SK-N-SH treated with all-trans-retinoic acid at 6 μM for 48 hours (cell line): ENCODE data around the gene EFNB1.

Source experiments
- ATAC-seq: fragments of 200-7000 bp; cut with Tn5 transposase; 3 replicates; pipeline ENCODE4 v1.9.1; 2020; ENCODE audit warnings: mild to moderate bottlenecking, moderate library complexity
- ARNTL ChIP-seq: fragments of 450-650 bp; formaldehyde crosslinking; IDR thresholded peaks from 2 replicates; pipeline ENCODE4 v1.5.0; 2020; ENCODE audit warnings: low read depth, mild to moderate bottlenecking, moderate library complexity, borderline replicate concordance
- BACH2 ChIP-seq: fragments of 250-450 bp; sonication (Bioruptor Pico); IDR thresholded peaks from 2 replicates; pipeline ENCODE4 v1.9.0; 2021; ENCODE audit warnings: mild to moderate bottlenecking, borderline replicate concordance
- CREB5 ChIP-seq: fragments of 250-450 bp; sonication (Bioruptor Pico); IDR thresholded peaks from 2 replicates; pipeline ENCODE4 v1.5.1; 2020; ENCODE audit warnings: low read depth, mild to moderate bottlenecking, moderate library complexity
- CSDC2 ChIP-seq: fragments of 250-450 bp; sonication (Bioruptor Pico); IDR thresholded peaks from 2 replicates; pipeline ENCODE4 v1.5.0; 2020; ENCODE audit warnings: mild to moderate bottlenecking, moderate library complexity
- ISL1 ChIP-seq: fragments of 250-450 bp; sonication (Bioruptor Pico); IDR thresholded peaks from 2 replicates; pipeline ENCODE4 v2.1.2; 2022; ENCODE audit warnings: mild to moderate bottlenecking, moderate library complexity
- POU6F1 ChIP-seq: fragments of 250-450 bp; sonication (Bioruptor Pico); IDR thresholded peaks from 2 replicates; pipeline ENCODE4 v1.8.0; 2021; ENCODE audit warnings: low read depth, mild to moderate bottlenecking, moderate library complexity, borderline replicate concordance
- PPARA ChIP-seq: fragments of 250-450 bp; sonication (Bioruptor Pico); IDR thresholded peaks from 2 replicates; pipeline ENCODE4 v1.5.0; 2020; ENCODE audit warnings: mild to moderate bottlenecking, borderline replicate concordance
- RARB ChIP-seq: fragments of 250-450 bp; sonication (Bioruptor Pico); IDR thresholded peaks from 2 replicates; pipeline ENCODE4 v1.8.0; 2021; ENCODE audit warnings: mild to moderate bottlenecking, moderate library complexity
- SNAI2 ChIP-seq: fragments of 250-450 bp; sonication (Bioruptor Pico); IDR thresholded peaks from 2 replicates; pipeline ENCODE4 v1.5.0; 2020; ENCODE audit warnings: mild to moderate bottlenecking, moderate library complexity
- TCF4 ChIP-seq: fragments of 250-450 bp; sonication (Bioruptor Pico); IDR thresholded peaks from 2 replicates; pipeline ENCODE4 v1.8.0; 2021; ENCODE audit warnings: mild to moderate bottlenecking, moderate library complexity, borderline replicate concordance
- TOX ChIP-seq: fragments of 250-450 bp; sonication (Bioruptor Pico); IDR thresholded peaks from 2 replicates; pipeline ENCODE4 v1.8.0; 2021; ENCODE audit warnings: mild to moderate bottlenecking, moderate library complexity, borderline replicate concordance
- ZC3H10 ChIP-seq: fragments of 250-450 bp; sonication (Bioruptor Pico); IDR thresholded peaks from 2 replicates; pipeline ENCODE4 v1.5.1; 2021; ENCODE audit warnings: mild to moderate bottlenecking, moderate library complexity
- ZFP3 ChIP-seq: fragments of 250-450 bp; sonication (Bioruptor Pico); IDR thresholded peaks from 2 replicates; pipeline ENCODE4 v1.5.0; 2020; ENCODE audit warnings: mild to moderate bottlenecking, moderate library complexity
- ZFP30 ChIP-seq: fragments of 450-650 bp; formaldehyde crosslinking; IDR thresholded peaks from 2 replicates; pipeline ENCODE4 v1.5.0; 2022; ENCODE audit warnings: mild to moderate bottlenecking, moderate library complexity
- ZNF565 ChIP-seq: fragments of 450-650 bp; formaldehyde crosslinking; conservative IDR thresholded peaks from 2 replicates; pipeline ENCODE4 v1.5.0; 2020; ENCODE audit warnings: low read depth, mild to moderate bottlenecking, moderate library complexity
- ZNF70 ChIP-seq: fragments of 450-650 bp; formaldehyde crosslinking; IDR thresholded peaks from 2 replicates; pipeline ENCODE4 v1.5.0; 2020; ENCODE audit warnings: mild to moderate bottlenecking, moderate library complexity
- ZNF8 ChIP-seq: fragments of 450-650 bp; formaldehyde crosslinking; IDR thresholded peaks from 2 replicates; pipeline ENCODE4 v1.5.0; 2020; ENCODE audit warnings: mild to moderate bottlenecking, moderate library complexity
- TF ChIP-seq, protein P1 (sequence below): fragments of 250-450 bp; sonication (Bioruptor Pico); IDR thresholded peaks from 2 replicates; pipeline ENCODE4 v1.5.0; 2020; ENCODE audit warnings: mild to moderate bottlenecking, moderate library complexity
- TF ChIP-seq, protein P2 (sequence below): fragments of 250-450 bp; sonication (Bioruptor Pico); IDR thresholded peaks from 2 replicates; pipeline ENCODE4 v1.5.1; 2021; ENCODE audit warnings: mild to moderate bottlenecking, moderate library complexity

Gene EFNB1

GRCh38 chrX:68820476-68821110 lies 8.2 kb upstream of the EFNB1 start (continued):
- TF ChIP-seq POU6F1 (CRISPR knock-in tag): no peak
- TF ChIP-seq, all 23 proteins: peak for 0

- no peak for ATAC-seq
- no peak for TF ChIP-seq ARNTL (CRISPR knock-in tag)
- TF ChIP-seq, protein P1, sequence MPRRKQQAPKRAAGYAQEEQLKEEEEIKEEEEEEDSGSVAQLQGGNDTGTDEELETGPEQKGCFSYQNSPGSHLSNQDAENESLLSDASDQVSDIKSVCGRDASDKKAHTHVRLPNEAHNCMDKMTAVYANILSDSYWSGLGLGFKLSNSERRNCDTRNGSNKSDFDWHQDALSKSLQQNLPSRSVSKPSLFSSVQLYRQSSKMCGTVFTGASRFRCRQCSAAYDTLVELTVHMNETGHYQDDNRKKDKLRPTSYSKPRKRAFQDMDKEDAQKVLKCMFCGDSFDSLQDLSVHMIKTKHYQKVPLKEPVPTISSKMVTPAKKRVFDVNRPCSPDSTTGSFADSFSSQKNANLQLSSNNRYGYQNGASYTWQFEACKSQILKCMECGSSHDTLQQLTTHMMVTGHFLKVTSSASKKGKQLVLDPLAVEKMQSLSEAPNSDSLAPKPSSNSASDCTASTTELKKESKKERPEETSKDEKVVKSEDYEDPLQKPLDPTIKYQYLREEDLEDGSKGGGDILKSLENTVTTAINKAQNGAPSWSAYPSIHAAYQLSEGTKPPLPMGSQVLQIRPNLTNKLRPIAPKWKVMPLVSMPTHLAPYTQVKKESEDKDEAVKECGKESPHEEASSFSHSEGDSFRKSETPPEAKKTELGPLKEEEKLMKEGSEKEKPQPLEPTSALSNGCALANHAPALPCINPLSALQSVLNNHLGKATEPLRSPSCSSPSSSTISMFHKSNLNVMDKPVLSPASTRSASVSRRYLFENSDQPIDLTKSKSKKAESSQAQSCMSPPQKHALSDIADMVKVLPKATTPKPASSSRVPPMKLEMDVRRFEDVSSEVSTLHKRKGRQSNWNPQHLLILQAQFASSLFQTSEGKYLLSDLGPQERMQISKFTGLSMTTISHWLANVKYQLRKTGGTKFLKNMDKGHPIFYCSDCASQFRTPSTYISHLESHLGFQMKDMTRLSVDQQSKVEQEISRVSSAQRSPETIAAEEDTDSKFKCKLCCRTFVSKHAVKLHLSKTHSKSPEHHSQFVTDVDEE (CRISPR knock-in tag): no peak
- TF ChIP-seq RARB (CRISPR knock-in tag): no peak
- TF ChIP-seq, all 23 proteins: peak for 0
Observed at GRCh38 chrX:68821616-68822015, 7.2 kb upstream of the EFNB1 start.

DNA sequence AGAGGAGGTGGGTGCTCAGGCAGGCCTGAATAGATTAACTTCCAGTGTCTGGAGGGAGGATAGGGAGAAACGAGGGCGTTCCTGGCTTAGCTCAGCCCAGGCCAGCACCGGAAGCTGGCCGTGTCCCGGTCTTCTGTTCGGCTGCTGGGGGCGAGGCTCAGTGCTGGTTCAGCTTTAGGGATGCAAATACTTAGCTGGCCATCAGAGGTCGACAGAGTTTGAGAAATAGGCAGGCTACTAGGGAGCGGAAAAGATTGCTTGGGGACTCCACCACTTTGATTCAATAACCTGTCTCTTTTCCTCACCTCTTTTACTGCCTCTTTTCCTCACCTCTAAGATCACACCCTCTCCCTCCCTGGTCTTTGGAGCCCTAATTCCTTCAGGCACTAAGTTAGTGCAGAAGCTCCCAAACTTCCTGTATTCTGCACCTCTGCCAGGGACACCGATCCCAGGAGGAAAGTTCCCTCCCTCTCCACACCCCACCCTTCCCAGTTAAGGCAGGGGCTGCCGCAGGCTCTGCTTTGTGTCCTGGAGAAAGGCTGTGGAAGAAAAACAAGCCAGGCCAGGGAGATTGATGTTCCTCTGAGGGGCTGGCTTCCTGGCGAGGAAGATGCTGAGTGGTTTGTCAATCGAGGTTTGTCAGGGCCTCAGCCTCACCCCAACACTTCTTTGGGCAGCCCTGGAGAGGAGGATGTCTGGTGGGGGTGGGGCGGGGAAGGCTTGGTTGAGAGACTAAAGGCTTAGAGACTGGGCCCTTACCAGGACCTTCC lies 6.0 kb upstream of the EFNB1 start:
- ATAC-seq: peak; percentile 94
- no peak for TF ChIP-seq SNAI2 (CRISPR knock-in tag)

DNA sequence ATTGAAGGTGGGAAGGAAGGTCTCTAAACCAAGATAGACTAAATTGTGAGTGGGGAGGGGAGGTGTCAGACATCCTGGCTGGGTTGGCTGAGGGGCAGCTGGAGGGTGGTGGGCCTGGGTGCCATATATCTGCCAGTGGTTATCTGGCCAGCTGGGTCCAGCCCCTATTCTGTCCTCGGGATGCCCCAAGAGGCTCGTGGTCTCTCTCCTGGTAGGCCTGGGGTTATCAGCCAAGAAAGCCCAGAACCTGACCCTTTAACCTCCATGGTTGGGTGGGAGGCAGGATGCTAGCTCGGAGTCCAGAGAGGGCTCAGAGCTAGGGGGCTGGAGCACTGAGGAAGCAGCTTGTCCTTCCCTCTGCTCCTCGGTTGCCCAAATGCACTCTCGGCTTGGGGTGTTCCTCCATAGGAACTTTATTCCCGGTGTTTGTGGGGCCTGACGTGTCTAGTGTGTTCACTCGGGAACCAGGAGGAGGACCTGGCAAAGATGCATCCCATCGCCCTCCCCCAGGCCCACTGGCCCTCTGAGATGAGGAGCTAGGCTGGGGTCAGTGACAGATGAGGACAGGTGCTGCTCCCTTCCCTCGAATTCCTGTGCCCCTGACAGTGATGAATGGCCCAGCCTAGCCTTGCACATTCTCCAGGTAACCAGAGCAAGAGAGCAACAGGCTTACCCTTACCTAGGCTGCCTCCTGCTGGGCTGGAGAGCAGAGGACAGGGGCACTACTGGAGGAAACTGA lies 5.2 kb upstream of the EFNB1 start:
- no peak for TF ChIP-seq BACH2

DNA sequence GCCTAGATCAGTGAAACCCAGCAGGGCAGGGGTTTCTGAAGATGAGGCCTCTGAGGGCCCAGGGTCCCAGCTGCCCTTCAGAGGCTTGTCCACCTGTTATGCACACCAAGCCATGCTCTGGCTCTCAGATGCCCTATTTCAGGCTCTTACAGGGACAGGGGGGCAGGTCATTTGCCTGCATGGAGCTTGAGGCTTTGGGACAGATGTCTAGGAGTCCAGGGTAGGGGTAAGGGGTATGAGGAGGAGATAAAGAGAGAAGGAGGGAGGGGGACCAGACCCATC lies 4.7 kb upstream of the EFNB1 start:
- TF ChIP-seq PPARA (no peak), ZC3H10 (CRISPR knock-in tag) (no peak), ISL1 (CRISPR knock-in tag) (no peak), ZNF70 (CRISPR knock-in tag) (no peak), CSDC2 (CRISPR knock-in tag) (no peak), RARB (CRISPR knock-in tag) (no peak), TCF4 (CRISPR knock-in tag) (no peak), ARNTL (CRISPR knock-in tag) (no peak), ZFP3 (CRISPR knock-in tag) (no peak), ZNF8 (CRISPR knock-in tag) (no peak), ZNF565 (CRISPR knock-in tag) (no peak), BACH2 (no peak), TOX (CRISPR knock-in tag) (no peak), POU6F1 (CRISPR knock-in tag) (no peak), CREB5 (CRISPR knock-in tag) (no peak), ZFP30 (CRISPR knock-in tag) (no peak)
- TF ChIP-seq, protein P1 (CRISPR knock-in tag): no peak
- TF ChIP-seq, protein P2, sequence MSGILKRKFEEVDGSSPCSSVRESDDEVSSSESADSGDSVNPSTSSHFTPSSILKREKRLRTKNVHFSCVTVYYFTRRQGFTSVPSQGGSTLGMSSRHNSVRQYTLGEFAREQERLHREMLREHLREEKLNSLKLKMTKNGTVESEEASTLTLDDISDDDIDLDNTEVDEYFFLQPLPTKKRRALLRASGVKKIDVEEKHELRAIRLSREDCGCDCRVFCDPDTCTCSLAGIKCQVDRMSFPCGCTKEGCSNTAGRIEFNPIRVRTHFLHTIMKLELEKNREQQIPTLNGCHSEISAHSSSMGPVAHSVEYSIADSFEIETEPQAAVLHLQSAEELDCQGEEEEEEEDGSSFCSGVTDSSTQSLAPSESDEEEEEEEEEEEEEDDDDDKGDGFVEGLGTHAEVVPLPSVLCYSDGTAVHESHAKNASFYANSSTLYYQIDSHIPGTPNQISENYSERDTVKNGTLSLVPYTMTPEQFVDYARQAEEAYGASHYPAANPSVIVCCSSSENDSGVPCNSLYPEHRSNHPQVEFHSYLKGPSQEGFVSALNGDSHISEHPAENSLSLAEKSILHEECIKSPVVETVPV (CRISPR knock-in tag): no peak
- ATAC-seq: no peak

More for the DNA sequence above, 5.2 kb upstream of the EFNB1 start:
- ATAC-seq: no peak
